ENCODE data around the gene GRIA4.

DNA sequence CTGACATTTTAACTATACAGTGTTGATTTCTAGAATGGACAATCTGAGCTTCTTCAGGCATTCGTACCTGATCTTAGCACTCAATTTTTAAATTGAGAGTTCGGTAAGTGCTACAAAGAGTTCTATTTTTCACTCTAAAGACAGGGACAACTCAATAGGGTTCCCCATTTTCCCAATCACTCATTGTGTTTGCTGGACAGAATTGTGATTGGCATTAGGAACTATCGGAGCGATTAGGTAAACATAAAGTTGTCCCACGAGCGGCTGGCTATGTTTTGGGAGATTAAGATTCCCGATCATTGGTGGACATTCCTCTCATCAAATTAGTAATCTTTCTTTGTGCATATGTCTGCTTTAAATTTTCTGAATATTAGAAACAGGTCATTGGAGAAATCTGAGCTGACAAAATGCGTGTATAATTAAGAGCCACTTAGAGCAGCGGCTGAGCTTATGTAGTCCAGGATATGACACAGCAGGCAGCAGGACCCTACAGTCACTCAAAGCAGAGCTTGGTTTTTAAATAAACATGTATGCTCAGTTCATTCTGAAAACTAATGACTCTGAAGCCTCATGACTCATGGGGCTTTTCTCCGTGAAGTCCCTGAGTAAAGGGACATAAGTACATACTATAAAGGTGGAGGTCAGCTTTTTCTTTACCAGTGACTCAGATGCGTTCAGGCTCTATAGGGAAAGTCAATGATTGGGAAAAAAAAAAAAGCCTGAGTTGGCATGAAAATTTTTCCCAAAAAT, 109.4 kb downstream of the GRIA4 start:
- TF ChIP-seq EP300 (IDR thresholded peaks at IDR 0.05): no peak
- TF ChIP-seq, protein P1, sequence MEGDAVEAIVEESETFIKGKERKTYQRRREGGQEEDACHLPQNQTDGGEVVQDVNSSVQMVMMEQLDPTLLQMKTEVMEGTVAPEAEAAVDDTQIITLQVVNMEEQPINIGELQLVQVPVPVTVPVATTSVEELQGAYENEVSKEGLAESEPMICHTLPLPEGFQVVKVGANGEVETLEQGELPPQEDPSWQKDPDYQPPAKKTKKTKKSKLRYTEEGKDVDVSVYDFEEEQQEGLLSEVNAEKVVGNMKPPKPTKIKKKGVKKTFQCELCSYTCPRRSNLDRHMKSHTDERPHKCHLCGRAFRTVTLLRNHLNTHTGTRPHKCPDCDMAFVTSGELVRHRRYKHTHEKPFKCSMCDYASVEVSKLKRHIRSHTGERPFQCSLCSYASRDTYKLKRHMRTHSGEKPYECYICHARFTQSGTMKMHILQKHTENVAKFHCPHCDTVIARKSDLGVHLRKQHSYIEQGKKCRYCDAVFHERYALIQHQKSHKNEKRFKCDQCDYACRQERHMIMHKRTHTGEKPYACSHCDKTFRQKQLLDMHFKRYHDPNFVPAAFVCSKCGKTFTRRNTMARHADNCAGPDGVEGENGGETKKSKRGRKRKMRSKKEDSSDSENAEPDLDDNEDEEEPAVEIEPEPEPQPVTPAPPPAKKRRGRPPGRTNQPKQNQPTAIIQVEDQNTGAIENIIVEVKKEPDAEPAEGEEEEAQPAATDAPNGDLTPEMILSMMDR (IDR thresholded peaks at IDR 0.05): no peak
- no peak for TF ChIP-seq POLR2AphosphoS5 (IDR thresholded peaks at IDR 0.05)
- TF ChIP-seq POLR2A (IDR thresholded peaks at IDR 0.05): no peak

Data from sigmoid colon (tissue), 4 donors.